Hematopoietic multipotent progenitor cell treated with erythropoietin and hydrocortisone succinate and interleukin-3 and kit ligand, for 17 days (in vitro differentiated cells): Measurements from ENCODE around the gene TRABD2B.

ENCODE experiments used
- DNase-seq: peaks from one replicate; pipeline ENCODE4 v3.0.0-alpha.2; 2015; ENCODE audit warnings: low spot score

Gene TRABD2B

GRCh38 chr1:47849591-47850261 lies 147.5 kb downstream of the TRABD2B start:
- DNase-seq = no peak

- no peak for DNase-seq
Observed at GRCh38 chr1:47849005-47849521, 148.1 kb downstream of the TRABD2B start.

GRCh38 chr1:47847763-47848162 lies 149.4 kb downstream of the TRABD2B start:
- DNase-seq = no peak

GRCh38 chr1:47844558-47844955 lies 152.6 kb downstream of the TRABD2B start:
- DNase-seq = no peak

GRCh38 chr1:47843781-47844557 lies 153.2 kb downstream of the TRABD2B start:
- DNase-seq = no peak

GRCh38 chr1:47843059-47843458 lies 154.1 kb downstream of the TRABD2B start:
- no peak for DNase-seq

GRCh38 chr1:47842228-47842919 lies 154.8 kb downstream of the TRABD2B start:
- no peak for DNase-seq

GRCh38 chr1:47841356-47841755 lies 155.8 kb downstream of the TRABD2B start:
- DNase-seq = no peak

GRCh38 chr1:47840393-47841190 lies 156.6 kb downstream of the TRABD2B start:
- DNase-seq = no peak

- DNase-seq = no peak
Observed at GRCh38 chr1:47839433-47839760, 157.8 kb downstream of the TRABD2B start.

GRCh38 chr1:47838562-47839432 lies 158.4 kb downstream of the TRABD2B start:
- no peak for DNase-seq

- DNase-seq = no peak
Observed at GRCh38 chr1:47837866-47838561, 159.2 kb downstream of the TRABD2B start.

- DNase-seq = no peak
Observed at GRCh38 chr1:47837056-47837830, 159.9 kb downstream of the TRABD2B start.

- DNase-seq = no peak
Observed at GRCh38 chr1:47835409-47835808, 161.8 kb downstream of the TRABD2B start.

- no peak for DNase-seq
Observed at GRCh38 chr1:47834326-47834725, 162.9 kb downstream of the TRABD2B start.

GRCh38 chr1:47830641-47831333 lies 166.4 kb downstream of the TRABD2B start:
- DNase-seq = no peak

GRCh38 chr1:47830021-47830420 lies 167.2 kb downstream of the TRABD2B start:
- DNase-seq = no peak

GRCh38 chr1:47828978-47829377 lies 168.2 kb downstream of the TRABD2B start:
- DNase-seq = no peak

GRCh38 chr1:47827109-47827508 lies 170.1 kb downstream of the TRABD2B start:
- no peak for DNase-seq
